BE2C (cell line): ENCODE measurements around the gene OR5AU1.

ENCODE experiments used
- DNase-seq: peaks from one replicate; pipeline ENCODE4 v3.0.0-alpha.2; 2020
- H3K27me3 ChIP-seq: fragments of 250-450 bp; sonication (Bioruptor Pico); 2 replicates; pipeline ENCODE4 v1.5.1; 2020; ENCODE audit warnings: mild to moderate bottlenecking
- H3K36me3 ChIP-seq: fragments of 250-450 bp; sonication (Bioruptor Pico); 2 replicates; pipeline ENCODE4 v1.5.1; 2020; ENCODE audit warnings: mild to moderate bottlenecking
- H3K4me1 ChIP-seq: fragments of 250-450 bp; sonication (Bioruptor Pico); 2 replicates; pipeline ENCODE4 v1.5.1; 2020
- H3K4me3 ChIP-seq: 2 replicates; pipeline ENCODE4 v1.5.1; 2011; ENCODE audit warnings: low read depth, low read length
- H3K9me3 ChIP-seq: fragments of 250-450 bp; sonication (Bioruptor Pico); 2 replicates; pipeline ENCODE4 v1.5.1; 2020
- TF ChIP-seq, protein P1 (sequence below): IDR thresholded peaks from 2 replicates; pipeline ENCODE4 v1.5.1; 2012; ENCODE audit warnings: mild to moderate bottlenecking, low read depth, low read length

Gene OR5AU1

DNA sequence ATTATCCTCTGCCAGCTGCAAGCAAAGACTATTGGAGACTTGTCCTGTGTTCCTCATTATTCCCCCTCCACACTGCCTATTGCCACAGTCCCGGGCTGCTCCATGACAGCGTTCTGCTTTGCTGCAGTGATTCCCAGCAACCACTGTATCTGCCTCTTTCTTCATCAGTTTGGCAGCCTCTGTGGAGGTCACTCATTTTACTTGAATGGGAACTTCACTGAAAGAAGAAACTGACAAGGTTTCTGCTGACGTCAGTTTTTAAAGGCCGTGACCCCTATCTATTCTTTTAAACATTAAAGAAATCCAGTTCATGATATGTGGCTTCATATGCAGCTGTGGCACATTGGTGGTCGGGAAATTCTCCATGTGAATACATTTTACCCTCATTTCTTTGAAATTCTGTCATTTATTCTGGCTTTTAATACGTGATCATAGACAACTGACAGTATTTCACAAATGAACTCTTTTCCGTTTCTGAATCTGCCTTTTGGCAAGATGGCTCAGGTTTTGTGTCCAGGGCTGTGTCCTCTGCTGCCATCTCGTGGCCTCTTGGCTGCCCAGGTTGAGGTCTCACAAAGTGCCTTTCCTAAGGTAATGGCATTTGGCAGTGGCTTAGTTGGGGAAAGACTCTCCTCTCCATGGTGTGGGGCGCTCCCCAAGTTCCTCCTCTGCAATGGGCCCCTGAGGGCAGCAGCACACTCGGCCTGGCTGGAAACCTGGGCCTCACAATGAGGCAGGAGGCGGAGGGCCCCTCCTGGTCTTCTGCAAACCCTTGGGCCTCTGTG, 49.2 kb downstream of the OR5AU1 start:
- Histone ChIP-seq H3K27me3 (no peaks in the 10 kb centered on the region), H3K4me1 (peaks cover 25% of the 10 kb centered on the region), H3K4me3 (peak overlapping the region; percentile 43), H3K36me3 (no peaks in the 10 kb centered on the region), H3K9me3 (no peaks in the 10 kb centered on the region)
- DNase-seq, result peak; percentile 86
- TF ChIP-seq, protein P1, sequence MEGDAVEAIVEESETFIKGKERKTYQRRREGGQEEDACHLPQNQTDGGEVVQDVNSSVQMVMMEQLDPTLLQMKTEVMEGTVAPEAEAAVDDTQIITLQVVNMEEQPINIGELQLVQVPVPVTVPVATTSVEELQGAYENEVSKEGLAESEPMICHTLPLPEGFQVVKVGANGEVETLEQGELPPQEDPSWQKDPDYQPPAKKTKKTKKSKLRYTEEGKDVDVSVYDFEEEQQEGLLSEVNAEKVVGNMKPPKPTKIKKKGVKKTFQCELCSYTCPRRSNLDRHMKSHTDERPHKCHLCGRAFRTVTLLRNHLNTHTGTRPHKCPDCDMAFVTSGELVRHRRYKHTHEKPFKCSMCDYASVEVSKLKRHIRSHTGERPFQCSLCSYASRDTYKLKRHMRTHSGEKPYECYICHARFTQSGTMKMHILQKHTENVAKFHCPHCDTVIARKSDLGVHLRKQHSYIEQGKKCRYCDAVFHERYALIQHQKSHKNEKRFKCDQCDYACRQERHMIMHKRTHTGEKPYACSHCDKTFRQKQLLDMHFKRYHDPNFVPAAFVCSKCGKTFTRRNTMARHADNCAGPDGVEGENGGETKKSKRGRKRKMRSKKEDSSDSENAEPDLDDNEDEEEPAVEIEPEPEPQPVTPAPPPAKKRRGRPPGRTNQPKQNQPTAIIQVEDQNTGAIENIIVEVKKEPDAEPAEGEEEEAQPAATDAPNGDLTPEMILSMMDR, result peak; percentile 99

DNA sequence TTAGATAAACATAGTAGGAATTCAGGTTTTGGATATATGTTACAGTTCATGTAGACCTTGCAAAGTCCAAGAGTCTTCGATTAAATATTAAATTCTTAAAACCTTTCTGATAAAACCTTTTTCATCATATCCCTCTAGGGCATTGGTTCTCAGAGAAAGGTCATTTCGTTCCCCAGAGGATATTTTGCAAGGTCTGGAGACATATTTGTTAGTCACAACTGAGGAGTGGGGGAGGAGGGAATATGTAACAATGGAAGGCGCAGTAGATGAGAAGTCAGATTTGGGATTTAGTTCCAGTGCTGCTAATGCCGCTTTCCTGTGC, 49.7 kb downstream of the OR5AU1 start:
- TF ChIP-seq, protein P1, result no peak
- Histone ChIP-seq H3K9me3 (no peaks in the 10 kb centered on the region), H3K27me3 (no peaks in the 10 kb centered on the region), H3K4me1 (peaks cover 25% of the 10 kb centered on the region), H3K36me3 (no peaks in the 10 kb centered on the region), H3K4me3 (peak overlapping the region; percentile 43)
- peak; percentile 15 for DNase-seq

DNA sequence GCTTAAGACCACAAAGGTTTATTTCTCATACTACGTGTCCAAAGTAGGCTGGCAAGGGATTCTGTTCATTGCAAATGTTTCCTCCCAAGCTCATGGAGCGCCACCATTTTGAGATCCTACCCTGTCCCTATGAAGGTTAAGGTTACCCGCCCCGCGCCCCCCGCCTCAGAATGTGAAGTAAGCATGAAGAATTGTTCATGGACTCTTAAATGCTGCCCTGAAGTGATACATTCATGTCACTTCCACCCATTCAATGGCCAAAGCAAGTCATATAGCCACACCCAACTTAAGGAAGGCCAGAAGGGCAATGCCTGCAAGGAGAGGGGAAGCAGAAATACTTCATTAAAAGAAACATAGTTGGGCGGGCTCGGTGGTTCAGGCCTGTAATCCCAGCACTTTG, 50.8 kb downstream of the OR5AU1 start:
- Histone ChIP-seq H3K4me1 (peaks cover 25% of the 10 kb centered on the region), H3K27me3 (no peaks in the 10 kb centered on the region), H3K36me3 (no peaks in the 10 kb centered on the region), H3K4me3 (no peak overlapping the region), H3K9me3 (no peaks in the 10 kb centered on the region)
- DNase-seq, result no peak
- TF ChIP-seq, protein P1, result no peak
